Lower lobe of right lung (tissue), 2 donors: ENCODE results near the gene CFAP69. TPM values are rescaled to one million over a fixed set of nuclear protein-coding genes. Genes with fewer than 3 reads are reported as not detected.

ENCODE experiments used
- ATAC-seq, 2 donors: fragments of 200-7000 bp; cut with Tn5 transposase; one replicate each; pipeline ENCODE4 v1.9.1; 2020 to 2022; ENCODE audit warnings: mild to moderate bottlenecking in 2 of 2, moderate library complexity in 2 of 2
- DNase-seq: peaks from one replicate; pipeline ENCODE4 v3.0.0-alpha.2; 2020
- H3K27ac ChIP-seq: fragments of 200-600 bp; one replicate; pipeline ENCODE4 v1.8.0; 2022
- H3K27me3 ChIP-seq: fragments of 200-600 bp; one replicate; pipeline ENCODE4 v1.8.0; 2022; ENCODE audit warnings: low read depth
- H3K36me3 ChIP-seq: fragments of 200-600 bp; one replicate; pipeline ENCODE4 v1.8.0; 2022; ENCODE audit warnings: mild to moderate bottlenecking
- H3K4me1 ChIP-seq: fragments of 200-600 bp; one replicate; pipeline ENCODE4 v1.8.0; 2022
- H3K4me3 ChIP-seq: fragments of 200-600 bp; one replicate; pipeline ENCODE4 v1.8.0; 2022; ENCODE audit warnings: mild to moderate bottlenecking
- H3K9me3 ChIP-seq: fragments of 200-600 bp; one replicate; pipeline ENCODE4 v1.8.0; 2022
- CTCF ChIP-seq: fragments of 200-600 bp; IDR thresholded peaks from one replicate; pipeline ENCODE4 v1.8.0; 2022; ENCODE audit warnings: antibody characterized with exemption, mild to moderate bottlenecking
- intact Hi-C: fragments of 100-400 bp; cut with DNase I; formaldehyde crosslinking; loops from one replicate; pipeline ENCODE4 v1.11.0; 2022
- total RNA-seq: library from RNA; stranded (reverse); fragmentation: NEBNext Ultra II Directional; extraction: Animal tissue kit (Norgen Biotek cat#: 25700); gene quantifications from one replicate; pipeline ENCODE4 v1.2.1, GENCODE V29; 2021
- donor health status: DM: no; HTN: yes; CAD: no; lungs with severe emphysema.

The CFAP69 gene
- total RNA-seq, 1 donor from 2014 or later = 8.4 TPM

DNA sequence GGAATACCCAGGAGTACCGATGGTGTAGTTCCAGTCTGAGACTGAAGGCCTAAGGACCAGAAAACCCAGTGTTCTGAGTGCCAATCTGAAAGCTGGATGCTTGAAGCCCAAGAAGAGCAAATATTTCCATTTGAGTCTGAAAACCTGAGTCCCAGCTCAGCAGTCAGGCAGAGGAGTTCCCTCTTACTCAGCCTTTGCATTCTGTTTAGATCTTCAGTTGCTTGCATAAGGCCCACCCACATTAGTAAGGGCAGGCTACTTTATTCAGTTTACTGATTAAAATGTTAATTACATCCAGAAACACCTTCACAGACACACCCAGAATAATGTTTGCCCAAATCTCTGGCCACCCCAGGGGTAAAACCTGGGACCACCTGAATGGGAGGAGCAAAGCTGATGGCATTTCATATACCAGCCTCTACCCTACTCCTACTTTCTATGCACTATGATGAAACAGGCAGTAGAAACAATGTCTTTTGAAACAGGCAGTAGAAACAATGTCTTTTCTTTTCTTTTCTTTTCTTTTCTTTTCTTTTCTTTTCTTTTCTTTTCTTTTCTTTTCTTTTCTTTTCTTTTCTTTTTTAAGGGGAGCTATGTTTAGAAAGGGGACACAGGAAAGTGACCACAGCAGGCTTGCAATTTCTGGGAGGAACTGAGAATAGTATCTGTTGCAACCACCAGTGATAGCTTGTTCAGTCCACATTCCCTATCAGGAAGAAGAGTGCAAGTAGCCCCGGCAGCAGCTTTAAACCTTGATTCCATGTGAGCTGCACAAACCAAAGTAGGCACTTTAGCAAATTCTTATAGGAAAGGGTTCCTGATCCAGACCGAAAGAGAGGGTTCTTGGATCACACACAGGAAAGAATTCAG lies 45.5 kb downstream of the CFAP69 start:
- intact Hi-C loops = no loop called here
- H3K36me3 ChIP-seq = peaks cover 4% of the 10 kb centered on the region
- no peak overlapping the region for H3K27ac ChIP-seq
- H3K4me1 ChIP-seq = no peaks in the 10 kb centered on the region
- H3K9me3 ChIP-seq = peaks cover 4% of the 10 kb centered on the region
- H3K27me3 ChIP-seq = no peaks in the 10 kb centered on the region
- H3K4me3 ChIP-seq = no peak overlapping the region
- DNase-seq = no peak
- ATAC-seq = no peak
- no peak for TF ChIP-seq CTCF

DNA sequence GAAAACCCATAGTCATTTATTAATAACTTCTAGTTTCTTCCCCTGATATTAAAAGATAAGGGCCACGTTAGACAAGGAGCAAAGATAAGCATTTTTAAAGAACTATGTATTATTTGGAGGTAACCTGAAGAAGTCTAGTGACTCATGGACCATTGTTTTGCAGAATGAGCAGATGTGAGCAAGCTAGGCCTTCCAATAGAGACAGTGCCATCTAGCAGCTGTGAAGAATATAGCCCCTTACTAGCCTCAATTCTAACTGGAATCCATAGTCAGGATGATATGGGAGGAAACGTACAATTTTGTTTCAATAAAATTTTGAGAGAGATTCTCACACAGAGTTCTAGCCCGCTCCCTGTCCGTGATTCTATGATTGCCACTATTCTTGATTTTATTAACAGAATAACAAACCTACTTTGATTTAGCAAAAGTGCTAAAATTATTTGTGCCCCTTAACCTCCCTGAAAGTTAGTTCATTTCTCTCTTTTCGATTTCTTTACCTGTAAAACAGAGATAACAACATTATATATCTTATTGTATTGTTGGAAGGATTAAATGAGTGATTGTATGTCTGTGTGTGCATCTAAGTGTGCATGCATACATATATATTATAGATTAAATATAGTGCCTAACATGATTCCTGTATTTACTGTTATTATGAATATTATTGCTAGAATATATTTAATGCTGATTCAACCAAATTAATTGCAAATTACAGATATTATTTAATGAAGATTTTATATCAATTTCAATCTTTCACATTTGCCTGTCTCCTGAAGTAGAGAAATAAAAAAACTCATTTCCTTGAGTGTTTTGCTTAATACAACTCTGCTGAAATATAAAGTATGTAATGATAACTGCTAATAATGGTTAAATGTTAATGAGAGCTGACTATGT lies 53.4 kb downstream of the CFAP69 start:
- TF ChIP-seq CTCF = peak; percentile 41
- DNase-seq (no peak), ATAC-seq (peak; percentile 54 to 56)
- H3K4me1 ChIP-seq = no peaks in the 10 kb centered on the region
- intact Hi-C loops = no loop called here
- no peak overlapping the region for H3K27ac ChIP-seq
- H3K4me3 ChIP-seq = no peak overlapping the region
- H3K9me3 ChIP-seq = no peaks in the 10 kb centered on the region
- H3K36me3 ChIP-seq = peaks cover 4% of the 10 kb centered on the region
- H3K27me3 ChIP-seq = no peaks in the 10 kb centered on the region

DNA sequence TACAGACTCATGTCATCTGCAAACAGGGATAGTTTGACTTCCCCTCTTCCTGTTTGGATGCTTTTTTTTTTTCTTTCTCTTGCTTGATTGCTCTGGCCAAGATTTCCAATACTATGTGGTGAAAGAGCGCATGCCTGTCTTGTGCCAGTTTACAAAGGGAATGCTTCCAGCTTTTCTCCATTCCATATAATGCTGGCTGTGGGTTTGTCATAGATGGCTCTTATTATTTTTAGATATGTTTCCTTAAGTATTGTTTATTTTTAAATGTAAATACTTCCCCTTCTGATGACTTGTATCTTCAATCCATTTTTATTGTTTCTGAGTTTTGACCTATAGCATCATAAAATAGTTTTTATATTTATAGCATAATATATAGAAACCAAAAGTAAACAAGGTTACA lies 58.3 kb downstream of the CFAP69 start:
- Histone ChIP-seq H3K27ac (no peak overlapping the region), H3K4me1 (no peaks in the 10 kb centered on the region), H3K36me3 (no peaks in the 10 kb centered on the region), H3K4me3 (no peak overlapping the region), H3K9me3 (no peaks in the 10 kb centered on the region), H3K27me3 (no peaks in the 10 kb centered on the region)
- intact Hi-C loops = no loop called here
- TF ChIP-seq CTCF = no peak
- no peak for ATAC-seq
- no peak for DNase-seq

DNA sequence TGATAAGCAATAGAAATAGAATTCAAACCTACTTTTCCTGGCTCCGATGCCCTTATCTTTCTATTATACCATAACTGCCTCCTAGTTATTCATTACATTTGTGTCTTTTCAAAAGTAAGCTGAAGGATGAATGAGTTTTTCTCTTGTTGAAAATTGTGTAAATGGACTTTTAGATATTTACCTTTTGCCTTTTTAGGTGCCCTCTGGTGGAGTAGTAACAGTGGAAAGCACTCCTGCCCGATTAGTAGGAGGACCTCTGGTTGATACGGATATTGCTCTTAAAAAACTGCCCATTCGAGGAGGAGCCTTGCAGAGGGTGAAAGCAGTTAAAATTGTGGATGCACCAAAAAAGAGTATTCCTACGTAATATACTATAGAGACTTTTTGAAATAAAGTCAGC lies 64.9 kb downstream of the CFAP69 start:
- no peak overlapping the region for H3K4me3 ChIP-seq
- no peaks in the 10 kb centered on the region for H3K4me1 ChIP-seq
- H3K9me3 ChIP-seq = no peaks in the 10 kb centered on the region
- H3K36me3 ChIP-seq = no peaks in the 10 kb centered on the region
- no peaks in the 10 kb centered on the region for H3K27me3 ChIP-seq
- DNase-seq (no peak), ATAC-seq (no peak)
- intact Hi-C loops = no loop called here
- no peak for TF ChIP-seq CTCF
- H3K27ac ChIP-seq = no peak overlapping the region

DNA sequence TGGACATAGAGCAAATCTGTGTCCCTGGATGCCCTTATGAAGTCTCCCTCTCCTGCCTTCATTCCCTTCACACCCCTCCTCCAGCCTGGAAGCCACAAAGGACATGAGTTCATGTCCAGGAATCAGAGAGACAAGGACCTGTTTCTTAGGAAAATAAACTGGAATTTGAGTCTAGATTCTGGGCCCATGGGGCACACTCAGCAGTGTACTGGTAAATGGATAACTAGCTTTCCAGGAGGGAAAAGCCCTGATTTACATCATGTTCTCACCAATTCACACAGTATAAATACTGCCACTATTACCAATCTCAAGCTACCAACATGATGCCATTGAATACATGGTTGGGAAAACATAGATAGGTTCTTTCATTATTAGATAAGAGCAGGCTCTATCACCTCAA lies 66.2 kb downstream of the CFAP69 start:
- intact Hi-C loops = no loop called here
- Histone ChIP-seq H3K9me3 (no peaks in the 10 kb centered on the region), H3K36me3 (no peaks in the 10 kb centered on the region), H3K4me1 (no peaks in the 10 kb centered on the region), H3K4me3 (no peak overlapping the region), H3K27ac (no peak overlapping the region), H3K27me3 (no peaks in the 10 kb centered on the region)
- DNase-seq (no peak), ATAC-seq (no peak)
- TF ChIP-seq CTCF = no peak
